Mucosa of stomach (tissue), 1 donor: ENCODE measurements around the gene KDM8.
"Not testable (repeated sequence)": the region's sequence is repeated elsewhere in the genome, so short reads cannot be mapped to it uniquely, and the experiment has no call there.

Experiments used
- H3K27me3 ChIP-seq: one replicate; pipeline ENCODE4 v1.7.0; 2013; ENCODE audit warnings: mild to moderate bottlenecking, low read length; ENCODE audit not compliant: control insufficient read depth, insufficient read depth
- H3K36me3 ChIP-seq: one replicate; pipeline ENCODE4 v1.7.0; 2013; ENCODE audit warnings: low read length; ENCODE audit not compliant: control insufficient read depth, insufficient read depth
- H3K4me1 ChIP-seq: one replicate; pipeline ENCODE4 v1.7.0; 2013; ENCODE audit warnings: mild to moderate bottlenecking, low read length; ENCODE audit not compliant: control insufficient read depth, insufficient read depth
- H3K4me3 ChIP-seq: one replicate; pipeline ENCODE4 v1.7.0; 2013; ENCODE audit warnings: low read length
- H3K9ac ChIP-seq: one replicate; pipeline ENCODE4 v1.7.0; 2013; ENCODE audit warnings: mild to moderate bottlenecking, low read length, moderate library complexity
- H3K9me3 ChIP-seq: one replicate; pipeline ENCODE4 v1.7.0; 2013; ENCODE audit warnings: mild to moderate bottlenecking, low read length, moderate library complexity; ENCODE audit not compliant: control insufficient read depth
- donor health status: Pancreatic carcinoma.

KDM8 gene

DNA sequence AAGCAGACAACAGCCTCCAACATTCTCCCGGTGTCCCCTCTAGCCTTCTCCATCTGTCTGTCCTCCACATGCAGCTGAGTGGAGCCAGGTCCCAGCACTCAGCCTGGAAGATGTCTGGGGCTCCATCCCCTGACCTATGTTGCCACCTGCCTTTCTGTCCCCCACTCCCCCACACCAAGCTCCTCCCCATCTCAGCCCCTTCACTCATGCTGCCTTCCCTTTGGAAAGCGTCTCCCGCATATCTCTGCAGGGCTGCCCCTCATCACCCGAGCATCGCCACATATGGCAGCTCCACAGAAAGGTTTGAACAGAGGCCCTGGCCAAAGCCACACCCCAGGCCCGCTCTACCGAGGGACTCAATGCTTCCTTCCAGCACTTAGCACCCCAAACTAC, 41.0 kb downstream of the KDM8 start:
- Histone ChIP-seq H3K4me1 (peaks cover 8% of the 10 kb centered on the region), H3K36me3 (no peaks in the 10 kb centered on the region), H3K9ac (no peak overlapping the region), H3K27me3 (no peaks in the 10 kb centered on the region), H3K9me3 (no peaks in the 10 kb centered on the region), H3K4me3 (no peak overlapping the region)

DNA sequence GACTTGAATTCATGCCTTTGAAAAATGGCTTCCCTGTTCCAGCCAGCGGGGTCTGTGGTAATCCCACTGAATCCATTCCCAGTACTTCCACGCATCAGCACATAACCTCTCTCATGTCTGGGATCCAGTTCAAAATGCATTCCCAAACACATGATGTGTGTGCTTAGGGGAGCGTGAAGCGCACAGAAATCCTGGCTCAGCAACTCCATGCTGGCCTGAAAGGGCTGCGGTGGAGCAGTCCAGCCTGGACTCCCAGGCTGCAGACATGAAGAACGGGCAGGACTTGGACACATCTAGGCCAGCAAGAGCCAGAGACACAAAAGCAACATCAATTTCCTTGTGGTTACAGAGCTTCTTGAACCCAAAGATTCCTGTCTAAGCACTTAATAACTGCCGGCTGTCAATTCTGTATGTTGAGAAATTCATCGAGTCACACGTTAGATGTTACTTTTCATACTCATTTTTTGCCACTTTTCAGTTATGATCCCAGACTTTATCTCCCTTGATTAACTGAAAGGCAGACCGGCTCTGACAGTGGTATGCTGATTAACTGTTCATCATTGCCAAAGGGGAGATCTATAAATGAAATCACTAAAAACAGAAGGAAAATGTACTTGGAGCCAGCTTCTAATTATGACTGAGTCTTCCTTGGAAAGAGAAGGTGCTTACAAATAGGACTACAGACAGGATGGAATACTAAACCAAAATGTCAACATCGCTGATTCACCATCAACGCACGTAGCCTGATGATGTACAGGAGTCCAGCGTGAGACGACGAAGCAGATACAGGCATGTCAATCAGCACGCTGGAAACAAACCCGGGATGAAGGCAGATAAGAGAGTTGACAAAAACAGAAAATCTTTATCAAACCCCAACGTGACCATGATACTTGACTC, 42.2 kb downstream of the KDM8 start:
- no peaks in the 10 kb centered on the region for H3K36me3 ChIP-seq
- no peaks in the 10 kb centered on the region for H3K27me3 ChIP-seq
- H3K9ac ChIP-seq = no peak overlapping the region
- no peak overlapping the region for H3K4me3 ChIP-seq
- peaks cover 8% of the 10 kb centered on the region for H3K4me1 ChIP-seq
- no peaks in the 10 kb centered on the region for H3K9me3 ChIP-seq

DNA sequence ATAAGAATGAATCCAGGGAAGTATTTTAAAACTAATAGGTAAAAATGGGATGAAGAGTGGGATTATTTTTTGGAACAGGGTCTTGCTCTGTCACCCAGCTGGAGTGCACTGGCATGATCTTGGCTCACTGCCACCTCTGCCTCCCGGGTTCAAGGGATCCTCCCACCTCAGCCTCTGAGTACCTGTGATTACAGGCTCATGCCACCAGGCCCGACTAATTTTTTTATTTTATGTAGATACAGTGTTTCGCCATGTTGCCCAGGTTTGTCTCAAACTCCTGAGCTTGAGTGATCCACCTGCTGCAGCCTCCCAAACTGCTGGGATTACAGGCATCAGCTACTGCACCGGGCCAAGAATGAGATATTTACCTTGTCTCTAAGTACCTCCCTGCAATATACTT, 43.1 kb downstream of the KDM8 start:
- Histone ChIP-seq H3K27me3 (no peaks in the 10 kb centered on the region), H3K9ac (no peak overlapping the region), H3K4me3 (no peak overlapping the region), H3K36me3 (no peaks in the 10 kb centered on the region), H3K4me1 (peaks cover 8% of the 10 kb centered on the region), H3K9me3 (no peaks in the 10 kb centered on the region)

DNA sequence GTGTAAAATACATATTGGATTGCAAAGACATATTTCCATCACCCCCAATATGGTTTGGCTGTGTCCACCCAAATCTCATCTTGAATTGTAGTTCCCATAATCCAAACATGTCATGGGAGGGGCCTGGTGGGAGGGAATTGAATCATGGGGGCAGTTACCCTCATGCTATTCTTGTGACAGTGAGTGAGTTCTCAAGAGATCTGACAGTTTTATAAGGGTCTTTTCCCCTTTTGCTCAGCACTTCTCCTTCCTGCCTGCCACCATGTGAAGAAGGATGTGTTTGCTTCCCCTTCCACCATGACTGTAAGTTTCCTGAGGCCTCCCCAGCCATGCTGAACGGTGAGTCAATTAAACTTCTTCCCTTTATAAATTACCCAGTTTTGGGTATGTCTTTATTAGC, 43.8 kb downstream of the KDM8 start:
- not testable (repeated sequence) for H3K36me3 ChIP-seq, H3K4me1 ChIP-seq, H3K9me3 ChIP-seq, H3K9ac ChIP-seq, H3K4me3 ChIP-seq, H3K27me3 ChIP-seq

DNA sequence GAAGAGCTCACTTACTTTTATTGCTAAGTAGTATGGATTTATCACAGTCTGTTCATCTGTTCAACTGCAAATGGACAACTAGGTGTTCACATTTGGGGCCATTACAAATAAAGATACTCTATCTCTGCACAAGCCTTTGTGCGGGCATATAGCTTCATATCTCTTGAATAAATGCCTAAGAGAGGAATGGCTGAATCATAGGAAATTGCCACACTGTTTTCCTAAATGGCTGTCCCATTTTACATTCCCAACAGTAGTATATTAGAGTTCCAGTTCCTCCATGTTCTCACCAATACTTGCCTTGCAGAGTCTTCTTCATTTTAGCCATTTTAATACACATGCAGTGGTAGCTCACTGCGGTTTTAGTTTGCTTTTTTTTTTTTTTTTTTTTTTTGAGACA, 44.7 kb downstream of the KDM8 start:
- H3K4me3 ChIP-seq = no peak overlapping the region
- no peaks in the 10 kb centered on the region for H3K36me3 ChIP-seq
- H3K9me3 ChIP-seq = no peaks in the 10 kb centered on the region
- H3K27me3 ChIP-seq = no peaks in the 10 kb centered on the region
- H3K4me1 ChIP-seq = peaks cover 8% of the 10 kb centered on the region
- H3K9ac ChIP-seq = no peak overlapping the region

DNA sequence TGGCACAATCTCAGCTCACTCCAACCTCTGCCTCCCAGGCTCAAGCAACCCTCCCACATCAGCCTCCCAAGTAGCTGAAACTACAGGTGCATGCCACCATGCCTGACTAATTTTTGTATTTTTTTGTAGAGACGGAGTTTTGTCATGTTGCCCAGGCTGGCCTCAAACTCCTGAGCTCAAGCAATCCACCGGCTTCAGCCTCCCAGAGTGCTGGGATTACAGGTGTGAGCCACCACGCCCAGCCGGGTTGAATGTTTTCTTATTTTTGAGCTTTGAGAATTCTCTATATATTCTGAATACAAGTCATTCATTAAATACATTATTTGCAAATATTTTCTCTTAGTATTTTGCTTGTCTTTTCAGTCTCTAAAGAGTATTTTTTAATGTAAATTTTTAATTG, 45.6 kb downstream of the KDM8 start:
- not testable (repeated sequence) for H3K9ac ChIP-seq, H3K4me3 ChIP-seq, H3K27me3 ChIP-seq, H3K4me1 ChIP-seq, H3K9me3 ChIP-seq, H3K36me3 ChIP-seq

DNA sequence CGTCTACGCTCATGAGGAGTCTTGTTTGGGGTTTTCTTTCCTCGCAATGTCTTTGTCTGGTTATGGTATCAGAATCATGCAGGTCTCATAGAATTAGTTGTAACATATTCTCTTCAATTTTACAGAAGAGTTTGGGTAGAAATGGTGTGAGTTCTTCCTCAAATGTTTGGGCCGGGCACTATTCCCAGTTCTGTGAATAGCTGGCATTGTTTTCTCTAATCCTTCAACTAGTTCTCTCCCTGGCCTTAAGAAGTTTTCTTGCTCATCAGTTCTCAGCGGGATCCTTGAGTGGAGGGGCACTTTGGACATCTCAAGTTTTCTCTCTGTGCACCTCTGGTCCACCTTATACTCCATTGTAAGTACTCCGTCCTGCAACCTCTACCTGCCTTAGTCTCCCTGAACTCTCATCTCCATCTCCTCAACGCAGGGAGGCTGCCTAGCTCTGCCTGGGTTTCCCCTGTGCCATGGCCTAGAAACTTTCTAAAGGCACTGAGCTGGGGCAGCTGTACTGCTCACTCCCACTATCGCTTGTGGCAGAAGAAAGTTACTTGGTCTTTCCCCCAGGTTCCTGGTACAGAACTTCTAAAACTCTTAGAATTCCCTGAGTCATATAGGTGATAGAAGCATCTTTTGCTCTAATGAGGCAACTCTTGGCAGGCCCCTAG, 48.3 kb downstream of the KDM8 start:
- H3K9me3 ChIP-seq = no peaks in the 10 kb centered on the region
- peaks cover 6% of the 10 kb centered on the region for H3K4me1 ChIP-seq
- no peak overlapping the region for H3K9ac ChIP-seq
- no peaks in the 10 kb centered on the region for H3K27me3 ChIP-seq
- no peaks in the 10 kb centered on the region for H3K36me3 ChIP-seq
- H3K4me3 ChIP-seq = no peak overlapping the region

DNA sequence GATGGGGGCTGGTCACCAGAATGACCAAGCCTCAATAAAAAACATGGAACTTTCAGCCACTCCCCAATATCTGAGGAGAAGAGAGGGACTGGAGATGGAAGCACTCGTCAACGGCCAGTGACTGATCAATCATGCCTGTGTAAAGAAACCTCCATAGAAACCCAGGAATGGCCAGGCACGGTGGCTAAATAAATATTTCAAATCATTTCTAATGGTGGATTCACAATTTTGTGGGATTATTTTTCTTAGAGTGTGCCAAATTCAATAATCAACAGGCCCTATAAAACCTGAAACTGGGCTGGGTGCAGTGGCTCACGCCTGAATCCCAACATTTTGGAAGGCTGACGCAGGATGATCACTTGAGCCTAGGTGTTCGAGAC, 48.9 kb downstream of the KDM8 start:
- Histone ChIP-seq H3K4me1 (peaks cover 6% of the 10 kb centered on the region), H3K27me3 (no peaks in the 10 kb centered on the region), H3K4me3 (no peak overlapping the region), H3K9ac (no peak overlapping the region), H3K36me3 (no peaks in the 10 kb centered on the region), H3K9me3 (no peaks in the 10 kb centered on the region)

DNA sequence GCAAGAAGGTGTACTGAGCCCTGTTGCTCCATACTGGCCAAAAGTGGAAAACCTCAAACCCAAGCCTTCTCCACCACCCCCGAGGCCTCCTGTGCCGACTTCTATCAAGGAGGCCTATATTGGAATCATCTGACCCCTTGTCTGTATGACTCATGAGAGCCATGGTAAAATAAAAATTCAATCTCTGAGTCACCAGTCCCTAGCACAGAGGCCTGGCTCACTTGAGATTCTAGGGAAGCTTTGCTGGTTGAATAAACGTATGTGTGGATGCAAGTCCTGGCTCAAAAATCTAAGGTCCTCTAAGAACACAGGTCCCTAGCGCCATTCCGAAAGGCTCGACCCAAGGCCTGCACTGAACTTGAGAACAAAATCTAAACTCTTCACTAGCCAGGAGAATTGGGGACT, 50.2 kb downstream of the KDM8 start:
- H3K9me3 ChIP-seq = no peaks in the 10 kb centered on the region
- H3K4me1 ChIP-seq = peaks cover 6% of the 10 kb centered on the region
- no peak overlapping the region for H3K4me3 ChIP-seq
- no peak overlapping the region for H3K9ac ChIP-seq
- H3K27me3 ChIP-seq = no peaks in the 10 kb centered on the region
- H3K36me3 ChIP-seq = no peaks in the 10 kb centered on the region

DNA sequence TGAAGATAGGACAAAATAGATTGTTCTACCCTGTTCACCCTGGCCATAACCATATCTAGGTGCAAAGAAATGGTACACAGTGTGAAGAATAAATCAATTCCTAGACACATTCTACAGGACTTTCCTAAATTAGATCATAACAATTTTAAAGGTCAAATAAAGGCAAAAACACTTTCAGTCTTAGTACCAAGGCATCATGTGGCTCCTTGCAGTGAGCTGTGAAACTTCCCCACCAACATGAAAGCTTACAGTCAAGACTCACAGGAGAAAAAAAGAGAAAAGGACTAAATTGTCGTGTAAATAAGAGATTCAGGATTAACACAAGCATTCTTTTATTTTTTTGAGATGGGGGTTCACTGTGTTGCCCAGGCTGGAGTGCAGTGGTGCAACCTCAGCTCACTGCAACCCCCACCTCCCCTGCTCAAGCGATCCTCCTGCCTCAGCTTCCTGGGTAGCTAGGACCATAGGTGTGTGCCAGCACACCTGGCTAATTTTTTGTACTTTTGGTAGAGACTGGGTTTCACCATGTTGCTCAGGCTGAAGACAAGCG, 51.0 kb downstream of the KDM8 start:
- Histone ChIP-seq H3K9me3 (no peaks in the 10 kb centered on the region), H3K27me3 (no peaks in the 10 kb centered on the region), H3K4me3 (no peak overlapping the region), H3K9ac (no peak overlapping the region), H3K36me3 (no peaks in the 10 kb centered on the region), H3K4me1 (peaks cover 6% of the 10 kb centered on the region)

DNA sequence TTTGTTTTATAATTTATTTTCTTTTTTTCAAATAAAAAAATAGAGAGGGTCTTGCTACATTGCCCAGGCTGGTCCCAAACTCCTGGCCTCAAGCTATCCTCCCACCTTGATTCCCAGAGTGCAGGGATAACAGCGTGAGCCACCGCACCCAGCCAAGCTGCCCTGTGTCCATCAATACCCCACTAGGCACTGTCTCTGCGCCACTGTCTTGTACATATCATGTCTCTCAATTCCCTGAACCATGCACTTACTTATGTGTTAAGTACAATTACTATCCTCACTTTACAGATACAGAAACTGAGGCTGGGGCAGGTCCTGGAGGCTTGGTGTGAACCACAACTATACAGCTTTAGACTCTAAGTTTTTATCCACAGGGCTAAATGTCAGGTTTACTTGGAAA, 53.5 kb downstream of the KDM8 start:
- no peaks in the 10 kb centered on the region for H3K36me3 ChIP-seq
- peaks cover 6% of the 10 kb centered on the region for H3K4me1 ChIP-seq
- H3K9ac ChIP-seq = no peak overlapping the region
- H3K4me3 ChIP-seq = no peak overlapping the region
- H3K9me3 ChIP-seq = no peaks in the 10 kb centered on the region
- no peaks in the 10 kb centered on the region for H3K27me3 ChIP-seq

DNA sequence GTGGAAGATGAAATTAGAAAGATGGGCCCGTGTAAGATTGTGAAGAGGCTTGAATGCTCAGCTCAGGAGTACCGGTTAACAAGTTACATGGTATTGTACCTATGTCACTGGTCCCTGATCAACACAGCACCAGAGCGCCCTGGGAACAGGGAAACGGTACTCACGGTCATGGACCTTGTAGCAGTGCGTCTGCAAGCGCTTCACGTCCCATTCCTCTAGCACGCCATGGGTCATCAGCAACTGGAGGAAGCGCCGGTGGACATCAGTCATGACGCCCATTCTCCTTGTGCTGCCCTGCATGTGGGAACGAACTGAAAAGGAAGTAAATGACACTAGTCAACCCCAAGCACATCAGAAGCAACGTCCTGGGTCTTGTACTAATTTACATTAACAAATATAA, 53.9 kb downstream of the KDM8 start:
- H3K9ac ChIP-seq = no peak overlapping the region
- H3K9me3 ChIP-seq = no peaks in the 10 kb centered on the region
- H3K27me3 ChIP-seq = no peaks in the 10 kb centered on the region
- no peaks in the 10 kb centered on the region for H3K36me3 ChIP-seq
- no peak overlapping the region for H3K4me3 ChIP-seq
- peaks cover 6% of the 10 kb centered on the region for H3K4me1 ChIP-seq
